Heart right ventricle (tissue), 16 donors: ENCODE data around the gene TBC1D22A. TPM values are rescaled to one million over a fixed set of nuclear protein-coding genes. Genes with fewer than 3 reads are reported as not detected.
A peak's percentile ranks its signal among the peaks of the same experiment; 100 is the strongest.

Experiments
- ATAC-seq, 8 donors: fragments of 200-7000 bp; cut with Tn5 transposase; one replicate each; pipeline ENCODE4 v1.9.1; 2020; ENCODE audit warnings: mild to moderate bottlenecking in 8 of 8, moderate library complexity in 8 of 8, moderate number of reproducible peaks in 1 of 8
- DNase-seq, 2 donors: peaks; one replicate each; pipeline ENCODE4 v3.0.0-alpha.2; 2020
- H3K27ac ChIP-seq, 10 donors: fragments of 200-600 bp; sonication (generic) in 2 of 10; one replicate each; pipeline versions ENCODE4 v1.5.0 to v1.8.0; 2020 to 2022; ENCODE audit warnings: mild to moderate bottlenecking in 3 of 10
- H3K27me3 ChIP-seq, 7 donors: fragments of 200-600 bp; one replicate each; pipeline ENCODE4 v1.8.0; 2021 to 2022; ENCODE audit warnings: mild to moderate bottlenecking in 2 of 7
- H3K36me3 ChIP-seq, 9 donors: fragments of 200-600 bp; sonication (generic) in 1 of 9; one replicate each; pipeline versions ENCODE4 v1.5.0 to v1.8.0; 2020 to 2022; ENCODE audit warnings: mild to moderate bottlenecking in 2 of 9
- H3K4me1 ChIP-seq, 9 donors: fragments of 200-600 bp; sonication (generic) in 1 of 9; one replicate each; pipeline versions ENCODE4 v1.5.0 to v1.8.0; 2020 to 2022; ENCODE audit warnings: mild to moderate bottlenecking in 4 of 9
- H3K4me3 ChIP-seq, 10 donors: fragments of 200-600 bp; sonication (generic) in 2 of 10; one replicate each; pipeline versions ENCODE4 v1.5.0 to v1.8.0; 2020 to 2022; ENCODE audit warnings: mild to moderate bottlenecking in 7 of 10, moderate library complexity in 2 of 10
- H3K9me3 ChIP-seq, 11 donors: fragments of 200-600 bp in 10 of 11; sonication (generic) in 2 of 11; one replicate each; pipeline versions ENCODE4 v1.5.0 to v1.8.0; 2013 to 2022; ENCODE audit warnings: mild to moderate bottlenecking in 2 of 11, control low read depth in 1 of 11, moderate library complexity in 1 of 11
- CTCF ChIP-seq, 9 donors: fragments of 200-600 bp; sonication (generic) in 2 of 9; IDR thresholded peaks; one replicate each; pipeline versions ENCODE4 v1.5.0 to v1.8.0; 2021 to 2022; ENCODE audit warnings: antibody characterized with exemption in 9 of 9, mild to moderate bottlenecking in 5 of 9, moderate library complexity in 1 of 9
- WGBS, 2 donors: extraction: QIAGEN DNeasy Blood & Tissue Kit; methylation state at CpG; one replicate each; pipeline ENCODE4 v1.1.7; 2013; ENCODE audit warnings: inconsistent platforms in 1 of 2; 5-methylcytosine and 5-hydroxymethylcytosine counted together
- intact Hi-C, 10 donors: fragments of 100-400 bp; cut with DNase I; formaldehyde crosslinking; loops; one replicate each; pipeline versions ENCODE4 v1.11.1 to v1.14.2; 2022
- polyA plus RNA-seq, 2 donors: library from polyadenylated mRNA; stranded (reverse); fragments of 200-250 nt; gene quantifications; one replicate each; pipeline ENCODE4 v1.2.3, GENCODE V29; 2013
- total RNA-seq, 10 donors: library from RNA; stranded (reverse); fragmentation: NEBNext Ultra II Directional in 3 of 10; extraction: Animal tissue kit (Norgen Biotek cat#: 25700) in 3 of 10; gene quantifications; one replicate each; pipeline versions ENCODE4 v1.2.1 to v1.2.4, GENCODE V29; 2021 to 2023
- donor health status: Arrhythmogenic right ventricular cardiomyopathy.
- donor health status: ischemic (EF 13 %, LVEDD 7.1; RV severe dilation, severe dysfunction).
- donor health status: healthy with polysubstance abuse.
- donor health status: DM: no; HTN: yes; CAD: no.
- donor health status: DM: no; HTN: no; CAD: no.
- donor health status: ischemic (EF 25% LVEDD 6.9; RV normal size, moderate dysfunction).
- donor health status: ischemic (EF 25% LVEDD 5.7; RV mildly dilated, moderate dysfunction).
- donor health status: healthy.
- donor health status: DM: yes; HTN: yes; CAD: no.
- donor health status: Ischemic cardiomyopathy.
- donor health status: ischemic (EF 35%, LVEDD 5.7; RV mildly dilated, moderate dysfunction).
- donor health status: nonischemic (EF 11% LVEDD 7.7; RV severe dilation, severe dysfunction).
- donor health status: DM: yes; HTN: yes; CAD: no.
- donor health status: PGD.
- donor health status: ischemic (EF 29% LVEDD 5.4; RV normal size, mild dysfunction).
- donor health status: nonischemic (EF 23%, LVEDD 6.1; RV moderate dilation, normal function).

The TBC1D22A gene
- total and polyA plus RNA-seq, 12 donors = 7.2 to 27.9 (median 17.9) TPM

GRCh38 chr22:47213571-47214230, 451.3 kb downstream of the TBC1D22A start:
- no peaks in the 10 kb centered on the region for H3K9me3 ChIP-seq
- H3K27me3 ChIP-seq = peaks cover 0 to 4% (median 0%) of the 10 kb centered on the region in 7 donors
- H3K36me3 ChIP-seq = no peaks in the 10 kb centered on the region
- H3K4me1 ChIP-seq = no peaks in the 10 kb centered on the region
- TF ChIP-seq CTCF (IDR thresholded peaks at IDR 0.05) = peak; percentile 27 to 73 (median 54)
- no peak for ATAC-seq
- no peak overlapping the region for H3K27ac ChIP-seq
- intact Hi-C loops = loop anchor here in 1 of 10 donors (10.0 kb wide), 1 partner anchor 1281 kb away; no protein-coding TSS in a partner anchor
- no peak overlapping the region for H3K4me3 ChIP-seq
- WGBS, 2 donors = 62 to 74% methylated on average over 16 of the region's 16 CpGs
- no peak for DNase-seq

GRCh38 chr22:47215851-47216250, 453.4 kb downstream of the TBC1D22A start:
- H3K27ac ChIP-seq = no peak overlapping the region

GRCh38 chr22:47218671-47219070, 456.2 kb downstream of the TBC1D22A start:
- Histone ChIP-seq H3K4me3 (no peak overlapping the region), H3K36me3 (no peaks in the 10 kb centered on the region), H3K9me3 (peaks cover 0 to 5% (median 0%) of the 10 kb centered on the region in 11 donors), H3K27ac (no peak overlapping the region), H3K27me3 (peaks cover 0 to 10% (median 0%) of the 10 kb centered on the region in 7 donors), H3K4me1 (no peaks in the 10 kb centered on the region)
- no peak for TF ChIP-seq CTCF (IDR thresholded peaks at IDR 0.05)
- intact Hi-C loops = loop anchor here in 1 of 10 donors (10.0 kb wide), 1 partner anchor 1276 kb away; no protein-coding TSS in a partner anchor
- DNase-seq (no peak), ATAC-seq (no peak)
- 87% methylated on average over 15 of the region's 15 CpGs for WGBS, 2 donors

More at GRCh38 chr22:47215851-47216250, 453.4 kb downstream of the TBC1D22A start:
- Histone ChIP-seq H3K27me3 (peaks cover 0 to 6% (median 0%) of the 10 kb centered on the region in 7 donors), H3K4me1 (no peaks in the 10 kb centered on the region), H3K9me3 (no peaks in the 10 kb centered on the region), H3K36me3 (no peaks in the 10 kb centered on the region), H3K4me3 (no peak overlapping the region)
- intact Hi-C loops = loop anchor here in 1 of 10 donors (10.0 kb wide), 1 partner anchor 1279 kb away; no protein-coding TSS in a partner anchor
- ATAC-seq (no peak), DNase-seq (no peak)
- TF ChIP-seq CTCF (IDR thresholded peaks at IDR 0.05) = no peak
- WGBS, 2 donors = 77 to 80% methylated on average over 5 of the region's 5 CpGs

GRCh38 chr22:47219789-47220188, 457.3 kb downstream of the TBC1D22A start:
- no peak for TF ChIP-seq CTCF (IDR thresholded peaks at IDR 0.05)
- H3K9me3 ChIP-seq = peaks cover 0 to 6% (median 0%) of the 10 kb centered on the region in 11 donors
- H3K4me3 ChIP-seq = no peak overlapping the region
- no peak overlapping the region for H3K27ac ChIP-seq
- H3K4me1 ChIP-seq = no peaks in the 10 kb centered on the region
- DNase-seq (no peak), ATAC-seq (no peak)
- intact Hi-C loops = loop anchor here in 2 of 10 donors (10.0 kb wide), 2 partner anchors 65 to 1275 kb away; no protein-coding TSS in a partner anchor
- peaks cover 0 to 10% (median 0%) of the 10 kb centered on the region in 7 donors for H3K27me3 ChIP-seq
- H3K36me3 ChIP-seq = no peaks in the 10 kb centered on the region
- WGBS, 2 donors = 84 to 91% methylated on average over 10 of the region's 10 CpGs
